GM18519 (cell line): Measurements from ENCODE around the gene COIL.

Experiments
- ATAC-seq: cut with Tn5 transposase; IDR thresholded peaks from one replicate; pipeline ENCODE4 v1.9.1; 2021; ENCODE audit warnings: mild to moderate bottlenecking, moderate library complexity; ENCODE audit not compliant: unreplicated experiment, low FRiP score

The COIL gene

GRCh38 chr17:56937687-56938086, 23.2 kb downstream of the COIL start:
- ATAC-seq, result no peak

- ATAC-seq, result no peak
Observed at GRCh38 chr17:56936697-56937322, 24.0 kb downstream of the COIL start.

GRCh38 chr17:56935461-56935860, 25.4 kb downstream of the COIL start:
- no peak for ATAC-seq

- no peak for ATAC-seq
Observed at GRCh38 chr17:56934280-56934679, 26.6 kb downstream of the COIL start.

- no peak for ATAC-seq
Observed at GRCh38 chr17:56933868-56934267, 27.0 kb downstream of the COIL start.

- no peak for ATAC-seq
Observed at GRCh38 chr17:56933151-56933745, 27.6 kb downstream of the COIL start.

GRCh38 chr17:56930739-56931337, 30.0 kb downstream of the COIL start:
- no peak for ATAC-seq

GRCh38 chr17:56929362-56929969, 31.4 kb downstream of the COIL start:
- ATAC-seq, result no peak

GRCh38 chr17:56928586-56928985, 32.3 kb downstream of the COIL start:
- no peak for ATAC-seq

- no peak for ATAC-seq
Observed at GRCh38 chr17:56926704-56927103, 34.1 kb downstream of the COIL start.

GRCh38 chr17:56926270-56926669, 34.6 kb downstream of the COIL start:
- no peak for ATAC-seq

- no peak for ATAC-seq
Observed at GRCh38 chr17:56925088-56925487, 35.8 kb downstream of the COIL start.

- ATAC-seq, result no peak
Observed at GRCh38 chr17:56919717-56920116, 41.1 kb downstream of the COIL start.

GRCh38 chr17:56918916-56919315, 41.9 kb downstream of the COIL start:
- ATAC-seq, result no peak

- ATAC-seq, result no peak
Observed at GRCh38 chr17:56917559-56918296, 43.1 kb downstream of the COIL start.

GRCh38 chr17:56914581-56915273, 46.1 kb downstream of the COIL start:
- ATAC-seq, result no peak

GRCh38 chr17:56913867-56914580, 46.8 kb downstream of the COIL start, which contains the start of gene TRIM25:
TRIM25 (minus strand) TSS chr17:56914049; CDS start chr17:56913988, 61 bp downstream.
- ATAC-seq, result peak; percentile 53

- ATAC-seq, result peak; percentile 19
Observed at GRCh38 chr17:56913353-56913866, 47.4 kb downstream of the COIL start.

- no peak for ATAC-seq
Observed at GRCh38 chr17:56913000-56913311, 47.9 kb downstream of the COIL start.
